Stimulated activated CD8-positive, alpha-beta memory T cell treated with anti-CD3 and anti-CD28 coated beads, Interleukin-7, amount 100 ng/mL, for 4 hours (primary cell): Measurements from ENCODE around the gene SNUPN.

Experiments
- DNase-seq, 2 donors: peaks; one replicate each; pipeline ENCODE4 v3.0.0-alpha.2; 2020; ENCODE audit warnings: low read depth in 2 of 2

The SNUPN gene

DNA sequence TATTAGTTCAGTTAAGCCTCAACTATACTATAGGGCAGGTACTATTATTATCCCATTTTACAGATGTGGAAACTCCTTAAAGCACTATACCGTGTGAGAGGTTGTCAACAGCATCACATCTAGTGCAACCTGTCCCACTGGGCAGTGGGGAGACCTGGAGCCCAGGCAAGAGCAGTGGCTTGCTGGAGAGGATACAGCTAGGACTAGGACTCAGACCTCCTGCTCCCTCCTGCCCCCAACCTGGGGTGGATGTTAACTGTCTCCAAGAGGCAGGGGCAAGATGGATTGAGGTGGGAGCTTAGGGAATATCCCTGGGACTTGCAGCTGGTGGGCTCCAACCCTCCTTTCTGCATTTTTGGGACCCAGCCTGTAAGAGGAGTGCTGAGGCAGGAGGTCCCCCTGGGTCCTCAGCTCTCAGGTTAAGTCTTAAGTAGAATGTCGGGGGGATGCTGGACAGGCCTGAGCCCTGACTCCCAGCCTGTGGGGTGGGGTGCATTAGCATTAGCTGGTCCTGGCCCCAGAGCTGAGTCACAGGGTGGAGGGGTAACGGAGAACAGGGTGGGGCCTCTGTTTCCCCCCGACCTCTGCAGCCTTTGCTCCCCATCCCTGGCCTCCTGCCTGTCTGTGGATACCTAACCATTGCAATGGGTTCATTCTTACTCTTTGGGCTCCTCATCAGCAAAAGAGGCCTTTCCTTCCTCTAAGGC, 28.8 kb upstream of the SNUPN start:
- DNase-seq = no peak

DNA sequence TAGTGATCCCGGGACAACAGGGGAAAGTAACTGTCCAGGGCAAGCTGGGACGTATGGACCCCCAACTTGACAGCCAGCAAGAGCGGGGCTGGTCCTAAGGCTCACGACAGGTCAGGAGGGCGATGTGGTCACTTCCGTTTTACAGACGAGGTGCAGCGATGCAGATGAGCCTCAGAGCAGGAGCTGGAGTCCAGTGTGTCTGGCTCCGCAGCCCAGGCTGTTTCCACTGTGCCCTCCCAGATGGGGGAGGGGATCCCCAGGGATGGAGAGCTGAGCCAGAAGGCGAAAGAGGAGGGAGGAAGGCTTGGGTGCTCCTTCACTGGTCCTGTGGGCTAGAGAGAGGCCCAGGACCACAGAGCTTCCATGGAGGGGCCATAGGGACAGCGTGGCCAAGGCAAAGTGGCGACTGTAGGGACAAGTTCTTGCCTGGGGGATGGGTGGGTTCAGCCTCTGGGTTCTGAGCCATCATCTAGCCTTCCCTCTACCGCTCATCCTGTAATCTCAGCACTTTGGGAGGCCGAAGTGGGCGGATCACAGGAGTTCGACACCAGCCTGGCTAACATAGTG, 27.9 kb upstream of the SNUPN start:
- DNase-seq = no peak

DNA sequence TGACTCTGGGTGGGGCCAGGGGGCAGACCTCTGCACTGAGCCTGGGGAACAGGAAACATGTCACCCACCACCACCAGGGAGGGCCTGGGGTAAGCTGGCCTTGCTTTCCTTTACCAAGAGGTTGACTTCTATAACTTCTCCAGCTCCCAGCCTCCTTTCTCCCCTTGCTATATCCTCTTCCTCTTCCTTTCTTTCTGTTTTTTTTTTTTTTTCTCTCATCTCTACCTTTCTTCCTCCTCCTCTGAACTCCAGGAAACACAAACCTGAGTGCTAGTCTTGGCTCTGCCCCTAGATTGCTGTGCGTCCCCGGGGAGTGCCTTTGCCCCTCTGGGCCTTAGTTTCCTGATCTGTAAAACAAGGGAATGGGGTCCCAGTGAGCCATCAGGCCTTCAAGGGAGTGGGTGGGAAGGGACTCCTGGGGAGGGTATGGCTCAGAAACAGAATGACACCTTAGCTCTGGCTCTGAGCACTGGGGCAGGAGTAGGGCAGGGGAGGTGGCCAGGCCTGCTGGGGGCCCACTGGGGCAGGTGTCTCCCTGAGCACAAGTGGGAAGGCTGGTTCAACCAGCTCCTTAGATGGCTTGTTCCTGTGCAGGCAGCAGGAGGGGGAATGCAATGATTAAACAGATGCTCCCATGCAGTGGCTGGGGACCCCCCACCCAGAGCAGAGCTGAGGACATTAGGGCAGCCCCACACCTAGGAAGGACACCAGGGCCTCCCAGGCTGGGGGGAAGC, 26.5 kb upstream of the SNUPN start:
- no peak for DNase-seq

DNA sequence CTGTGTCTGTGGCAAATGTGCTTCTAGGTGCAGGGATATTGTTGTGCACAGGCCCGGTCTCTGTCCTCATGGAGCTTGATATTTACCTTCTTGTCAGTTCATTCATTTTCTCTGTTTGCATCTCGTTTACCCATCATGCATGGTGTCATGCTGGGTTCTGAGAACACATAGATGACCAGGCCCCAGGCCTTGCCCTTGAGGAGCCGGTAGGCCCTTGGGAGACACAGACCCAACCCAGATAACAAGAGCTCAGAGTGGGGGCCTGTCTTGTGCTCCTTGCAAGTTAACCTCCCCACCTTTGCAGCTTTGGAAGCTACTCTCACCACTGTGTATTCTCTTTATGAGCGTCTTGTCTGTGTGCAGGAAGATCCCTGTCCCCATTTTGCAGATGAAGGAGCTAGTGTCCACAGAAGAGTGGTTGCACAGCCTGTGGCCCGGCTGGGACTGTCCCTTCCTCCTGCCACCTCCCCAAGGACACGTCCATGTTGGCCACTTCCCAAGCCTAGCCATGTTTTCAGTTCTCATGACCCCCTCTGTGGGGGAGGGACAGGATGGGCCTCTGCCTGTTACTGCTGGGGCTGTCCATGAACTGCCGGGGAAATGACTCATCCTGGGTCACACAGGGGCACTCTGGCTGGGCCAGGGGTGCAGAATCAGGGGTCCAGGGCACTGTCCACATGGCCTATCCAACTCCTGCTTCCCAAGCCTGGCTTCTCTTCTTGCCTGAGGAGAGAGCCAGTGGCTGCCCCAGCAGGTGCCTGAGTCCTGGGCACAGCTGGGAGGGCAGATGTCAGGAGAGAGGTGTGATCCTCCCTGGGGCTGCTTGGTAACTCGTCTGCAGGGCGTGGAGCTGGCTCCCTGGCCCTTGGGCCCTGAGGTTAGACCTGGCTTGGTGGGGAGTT, 25.6 kb upstream of the SNUPN start:
- DNase-seq = no peak

DNA sequence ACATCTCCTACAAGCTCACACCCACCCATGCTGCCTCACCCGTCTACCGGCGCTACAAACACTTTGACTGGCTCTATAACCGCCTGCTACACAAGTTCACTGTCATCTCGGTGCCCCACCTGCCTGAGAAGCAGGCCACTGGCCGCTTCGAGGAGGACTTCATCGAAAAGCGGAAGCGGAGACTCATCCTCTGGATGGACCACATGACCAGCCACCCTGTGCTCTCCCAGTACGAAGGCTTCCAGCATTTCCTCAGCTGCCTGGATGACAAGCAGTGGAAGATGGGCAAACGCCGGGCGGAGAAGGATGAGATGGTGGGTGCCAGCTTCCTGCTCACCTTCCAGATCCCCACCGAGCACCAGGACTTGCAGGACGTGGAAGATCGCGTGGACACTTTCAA, 24.3 kb upstream of the SNUPN start:
- no peak for DNase-seq

DNA sequence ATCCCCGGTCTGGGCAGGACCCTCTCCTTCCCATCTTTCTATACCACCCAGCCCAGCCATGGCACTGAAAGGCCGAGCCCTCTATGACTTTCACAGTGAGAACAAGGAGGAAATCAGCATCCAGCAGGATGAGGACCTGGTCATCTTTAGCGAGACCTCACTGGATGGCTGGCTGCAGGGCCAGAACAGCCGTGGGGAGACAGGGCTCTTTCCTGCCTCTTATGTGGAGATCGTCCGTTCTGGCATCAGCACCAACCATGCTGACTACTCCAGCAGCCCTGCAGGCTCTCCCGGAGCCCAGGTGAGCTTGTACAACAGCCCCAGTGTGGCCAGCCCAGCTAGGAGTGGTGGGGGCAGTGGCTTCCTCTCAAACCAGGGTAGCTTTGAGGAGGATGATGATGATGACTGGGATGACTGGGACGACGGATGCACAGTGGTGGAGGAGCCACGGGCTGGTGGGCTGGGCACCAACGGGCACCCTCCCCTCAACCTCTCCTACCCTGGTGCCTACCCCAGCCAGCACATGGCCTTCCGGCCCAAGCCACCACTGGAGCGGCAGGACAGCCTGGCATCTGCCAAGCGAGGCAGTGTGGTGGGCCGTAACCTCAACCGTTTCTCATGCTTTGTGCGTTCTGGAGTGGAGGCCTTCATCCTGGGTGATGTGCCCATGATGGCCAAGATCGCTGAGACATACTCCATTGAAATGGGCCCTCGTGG, 23.7 kb upstream of the SNUPN start:
- no peak for DNase-seq

DNA sequence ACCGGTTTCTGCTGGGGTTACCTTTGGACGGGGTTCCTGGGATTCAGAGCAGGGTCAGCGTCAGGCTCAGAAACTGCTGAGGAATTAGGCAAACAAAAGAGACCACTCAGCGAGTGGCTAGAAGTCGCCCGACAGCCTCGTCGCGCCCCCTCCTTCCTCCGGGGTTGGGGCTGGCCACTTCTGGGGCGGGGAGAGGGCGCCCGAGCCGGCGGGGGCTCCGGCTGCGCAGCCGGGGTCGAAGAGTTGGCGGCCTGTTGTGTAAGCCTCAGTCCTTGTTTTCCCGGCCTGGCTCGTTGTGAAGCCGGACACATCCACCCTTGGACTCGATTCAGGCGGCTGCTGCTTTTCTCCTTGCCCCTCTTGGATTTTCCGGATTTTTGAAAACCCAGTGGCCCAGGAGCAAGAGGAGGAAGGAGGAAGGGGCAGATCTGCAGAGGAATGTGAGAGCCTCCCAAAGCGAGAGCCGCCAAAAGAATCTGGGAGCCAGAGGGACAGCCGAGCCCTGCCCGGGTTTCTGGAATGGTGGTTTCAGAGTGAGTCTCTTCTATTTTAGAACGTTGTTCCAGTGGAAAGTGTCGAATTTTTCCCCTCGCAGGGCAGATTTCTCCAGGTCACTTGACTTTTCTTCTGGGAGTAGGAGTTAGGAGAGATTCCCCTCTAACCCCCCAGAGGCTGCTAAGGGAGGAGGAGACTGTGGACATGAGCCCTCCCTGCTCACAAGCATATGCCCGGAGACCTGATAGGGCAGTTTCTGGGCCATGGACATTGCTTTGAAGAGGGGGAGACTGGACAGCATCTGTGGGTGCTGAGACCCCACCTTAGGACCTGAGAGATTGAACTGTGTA, 22.9 kb upstream of the SNUPN start:
- DNase-seq = no peak

DNA sequence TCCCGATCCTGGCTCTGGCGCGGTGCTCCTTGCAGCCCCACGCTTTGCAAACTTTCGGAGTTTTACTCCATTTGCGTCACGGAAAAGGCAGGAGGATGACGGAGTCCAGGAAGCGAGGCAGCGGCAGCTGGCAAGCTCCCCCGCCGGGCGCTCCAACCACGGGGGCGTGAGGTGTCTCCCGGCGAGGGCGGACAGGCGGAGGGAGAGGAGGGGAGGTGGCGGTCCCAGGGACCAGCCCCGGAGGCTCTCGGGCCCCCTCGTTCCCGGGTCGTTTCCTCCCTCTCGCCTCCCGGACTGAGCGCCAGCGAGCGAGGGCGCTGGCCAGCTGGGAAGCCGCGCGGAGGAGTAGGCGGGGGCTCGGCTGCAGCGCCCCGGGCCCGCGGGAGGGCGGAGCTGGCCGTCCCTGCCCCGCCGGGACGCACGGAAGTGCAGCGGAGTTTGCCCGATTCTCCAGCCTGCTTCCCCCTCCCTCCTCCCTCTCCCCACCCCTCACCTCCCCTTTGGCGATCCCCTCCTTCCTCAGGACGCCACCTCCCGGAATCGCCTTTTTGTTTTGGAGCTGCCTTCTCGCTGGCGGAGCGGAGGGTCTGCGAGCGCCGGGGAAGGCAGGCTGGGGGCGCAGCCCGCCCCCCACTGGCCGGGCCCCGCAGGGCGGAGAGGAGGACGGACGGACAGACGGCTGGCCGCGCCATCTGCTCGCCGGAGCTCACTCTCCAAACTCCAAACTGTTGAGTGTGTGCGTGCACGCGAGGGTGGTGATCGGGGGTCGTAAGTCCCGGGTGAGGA, 22.0 kb upstream of the SNUPN start, which contains the start of gene SNX33:
Gene SNX33 (plus strand): TSS at position 543 of the 786 bp plus-strand sequence. CDS start 1,191 bp downstream, outside the sequence.
- DNase-seq = peak; percentile 44 to 62

DNA sequence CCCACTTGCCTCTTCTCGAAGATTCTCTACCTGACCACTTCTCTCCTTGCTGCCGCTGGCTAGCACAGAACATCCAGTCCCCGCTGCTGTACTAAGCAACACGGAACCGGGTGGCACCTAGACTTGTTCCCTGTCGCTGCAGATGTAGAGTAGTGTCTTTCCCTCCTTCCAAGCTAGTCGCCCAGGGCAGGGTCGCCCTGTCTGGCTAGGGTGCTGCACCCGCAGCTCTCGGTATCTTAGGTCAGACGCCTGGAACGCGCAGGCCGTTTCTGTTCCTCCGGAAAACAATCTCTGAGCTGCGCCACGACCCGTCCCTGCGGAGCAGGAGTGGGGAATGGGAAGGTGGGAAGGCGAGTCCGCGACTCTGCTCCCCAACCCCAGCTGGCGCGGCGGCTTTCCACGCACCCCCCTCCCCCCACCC, 21.4 kb upstream of the SNUPN start:
- no peak for DNase-seq

DNA sequence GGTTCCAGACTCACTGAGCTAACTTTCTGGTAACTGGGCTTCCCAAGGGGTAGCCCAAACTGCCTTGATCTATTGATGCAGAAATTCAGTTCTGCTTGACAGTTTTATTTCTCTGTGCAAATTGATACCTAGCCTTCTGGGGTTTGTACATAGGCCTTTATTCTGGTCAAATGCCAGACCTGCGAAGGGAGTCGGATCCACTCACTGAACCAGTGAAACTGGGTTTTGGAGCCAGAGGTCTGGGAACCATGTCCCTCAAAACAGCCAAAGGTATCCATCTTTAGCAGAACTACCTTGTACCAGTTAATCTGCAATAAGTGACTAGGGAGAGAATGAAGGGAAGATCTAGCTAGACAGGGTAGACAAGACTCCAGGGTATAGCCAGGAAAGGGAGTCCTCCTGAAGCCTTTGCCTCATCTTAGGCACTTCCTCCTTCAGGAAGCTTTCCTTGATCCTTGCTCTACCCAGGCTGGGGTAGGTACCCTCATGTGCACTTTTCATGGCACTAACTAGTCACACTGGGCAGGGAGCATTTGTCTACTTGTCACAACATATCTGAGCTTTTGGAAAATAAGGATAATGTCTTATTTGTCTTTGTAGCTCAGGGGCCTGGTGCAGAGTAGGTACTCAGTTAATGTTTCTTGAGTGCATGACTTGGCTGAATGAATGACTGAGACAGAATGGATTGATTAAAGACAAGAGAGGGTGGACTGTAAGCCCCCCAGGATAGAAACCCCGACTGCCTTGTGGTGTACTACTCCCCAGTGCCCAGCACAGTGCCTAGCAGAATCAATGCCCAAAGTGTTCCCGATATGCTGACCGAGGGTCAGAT, 20.8 kb upstream of the SNUPN start:
- no peak for DNase-seq

DNA sequence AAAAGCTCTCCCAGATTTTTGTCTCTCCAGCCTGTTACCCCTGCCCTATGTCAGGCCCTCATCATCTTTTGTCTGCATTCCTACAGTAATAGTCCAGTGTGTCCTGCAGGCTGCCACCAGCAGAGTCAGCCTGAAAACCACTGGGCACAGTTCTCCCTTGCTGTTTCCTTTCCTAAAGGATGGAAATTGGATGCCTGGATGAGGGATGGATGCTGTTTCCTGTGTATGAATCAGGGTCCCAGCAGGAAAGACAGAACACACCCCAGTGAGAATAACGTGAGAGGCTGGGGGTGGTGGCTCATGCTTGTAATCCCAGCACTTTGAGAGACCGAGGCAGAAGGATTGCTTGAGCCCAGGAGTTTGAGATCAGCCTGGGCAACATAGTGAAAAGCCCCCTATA, 18.9 kb upstream of the SNUPN start:
- DNase-seq = no peak

DNA sequence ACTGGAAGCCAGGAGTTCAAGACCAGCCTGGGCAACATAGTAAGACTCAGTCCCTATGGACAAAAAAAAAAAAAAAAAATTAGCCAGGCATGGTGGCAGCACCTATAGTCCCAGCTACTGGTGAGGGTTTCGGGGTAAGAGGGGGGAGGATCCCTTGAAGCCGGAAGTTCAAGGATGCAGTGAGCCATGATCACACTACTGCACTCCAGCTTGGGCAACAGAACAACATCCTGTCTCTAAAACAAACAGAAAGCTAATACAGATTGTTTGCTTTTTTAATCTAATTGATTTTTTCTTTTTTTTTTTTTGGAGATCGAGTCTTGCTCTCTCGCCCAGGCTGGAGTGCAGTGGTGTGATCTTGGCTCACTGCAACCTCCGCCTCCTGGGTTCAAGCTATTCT, 16.1 kb upstream of the SNUPN start:
- DNase-seq = no peak

DNA sequence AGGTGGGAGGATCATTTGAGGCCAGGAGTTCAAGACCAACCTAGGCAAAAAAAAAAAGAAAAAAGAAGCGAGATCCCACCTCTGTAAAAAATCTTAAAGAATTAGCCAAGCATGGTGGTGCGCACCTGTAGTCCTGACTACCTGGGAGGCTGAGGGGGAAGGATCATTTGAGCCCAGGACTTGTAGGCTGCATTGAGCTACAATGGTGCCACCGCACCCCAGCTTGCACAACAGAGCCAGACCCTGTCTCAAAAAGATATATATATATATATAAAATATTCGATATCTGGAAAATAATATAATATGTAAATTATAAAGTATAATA, 15.6 kb upstream of the SNUPN start:
- DNase-seq = no peak

DNA sequence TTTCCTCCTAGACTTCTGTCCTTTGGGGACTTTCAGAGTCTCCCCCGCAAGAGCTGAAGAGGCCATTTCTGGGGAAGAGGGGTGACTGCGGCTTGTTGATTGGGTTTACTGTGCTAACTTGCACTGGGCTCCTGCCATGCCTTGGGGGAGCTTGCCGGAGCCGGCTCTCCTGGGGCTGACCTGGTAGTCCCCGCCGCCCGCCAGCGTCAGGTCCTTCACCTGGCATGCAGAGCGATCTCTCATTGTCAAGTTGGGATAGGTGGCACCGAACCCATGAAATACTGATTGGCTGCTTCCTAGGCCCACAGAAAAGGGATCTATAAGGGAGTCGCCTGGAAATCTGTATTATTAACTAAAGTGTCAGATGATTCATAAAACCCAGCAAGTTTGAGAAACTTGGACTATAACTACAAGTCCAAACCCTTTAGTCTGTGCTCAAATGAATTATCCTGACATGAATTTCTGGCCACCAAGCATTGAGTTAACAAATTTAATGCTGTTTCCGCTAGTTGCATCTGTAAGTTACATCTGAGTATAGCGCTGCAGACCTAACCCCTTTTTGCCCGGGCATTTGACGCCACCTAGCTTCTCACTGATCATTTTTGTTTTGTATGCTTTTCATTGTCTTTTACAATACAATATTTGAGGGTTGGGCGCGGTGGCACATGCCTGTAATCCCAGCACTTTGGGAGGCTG, 15.1 kb upstream of the SNUPN start:
- DNase-seq = peak; percentile 26 to 45

DNA sequence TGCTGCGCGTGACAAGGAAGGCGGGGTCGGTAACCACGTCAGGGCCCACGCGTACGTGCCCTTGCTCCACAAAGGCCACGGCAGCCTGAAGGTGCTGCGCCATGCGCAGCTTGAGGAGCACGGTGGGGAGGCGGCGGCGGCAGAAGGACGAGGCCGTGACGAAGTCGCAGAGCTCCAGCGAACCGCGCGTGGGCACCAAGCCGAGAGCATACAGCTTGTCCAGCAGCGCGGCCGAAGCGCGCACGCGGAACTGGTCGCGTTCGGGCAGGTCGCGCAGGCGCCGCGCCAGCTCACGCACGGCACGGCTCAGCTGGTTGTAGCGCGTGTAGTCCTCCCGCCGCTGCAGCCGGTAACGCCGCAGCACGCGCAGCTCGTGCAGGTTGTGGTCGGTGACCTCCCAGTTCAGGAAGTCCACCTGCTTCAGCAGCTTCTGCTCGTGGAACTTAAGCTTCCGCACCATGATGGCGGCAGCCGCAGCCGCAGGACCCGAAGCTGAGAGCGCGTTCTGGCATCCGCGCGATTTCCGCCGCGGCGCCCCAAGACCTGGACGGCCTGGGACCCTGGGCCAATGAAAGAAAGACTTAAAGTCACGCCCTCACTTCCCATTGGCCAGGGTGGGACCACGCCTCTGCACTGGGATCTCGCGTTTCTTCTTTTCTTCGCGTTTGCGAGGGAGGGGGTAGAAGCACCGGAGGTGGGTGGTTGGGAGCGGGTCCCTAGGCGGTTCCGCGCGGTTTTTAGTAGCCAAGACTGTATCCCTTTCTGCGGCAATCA, 14.4 kb upstream of the SNUPN start, which contains the start of gene IMP3:
Gene IMP3 (minus strand): TSS at position 516 of the 774 bp plus-strand sequence. CDS start 56 bp downstream, at position 460.
- peak; percentile 90 to 91 for DNase-seq

DNA sequence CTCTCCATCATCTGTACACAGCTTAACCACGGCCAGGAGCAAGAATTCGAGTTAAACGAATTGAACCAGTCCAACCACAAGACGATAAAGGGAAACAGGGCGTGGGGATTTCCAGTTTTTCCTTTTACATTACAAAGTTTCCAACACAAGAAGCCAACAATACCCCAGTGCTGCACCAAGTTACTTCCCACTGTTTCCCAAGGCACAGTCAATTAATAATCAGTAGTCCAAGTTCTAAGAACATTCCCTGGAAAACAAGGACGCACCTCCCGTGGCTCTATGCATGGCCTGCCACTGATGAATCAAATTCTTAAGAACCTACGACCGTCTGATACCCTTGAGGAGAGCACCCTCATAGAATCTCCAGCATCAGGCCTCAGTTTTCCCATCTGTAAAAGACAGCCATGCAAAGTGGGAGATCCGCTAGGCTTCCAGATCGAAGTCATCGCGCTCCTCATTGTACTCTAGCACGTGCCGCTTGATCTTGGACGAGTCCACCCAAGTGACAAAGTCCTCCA, 13.7 kb upstream of the SNUPN start:
- DNase-seq = no peak
